Measurements from ENCODE around the gene CARD11.

The CARD11 gene

GRCh38 chr7:2920041-2920440 lies 123.6 kb downstream of the CARD11 start:
- in situ Hi-C loops (cut with HindIII; ENCODE audit: low pct_ligation_motif_present, low sequenced_read_pairs), result no loop called here
- no peak for DNase-seq
- Histone ChIP-seq H3K27me3 (replicated peaks) (peaks cover 2% of the 10 kb centered on the region), H3K4me3 (ENCODE audit: low read depth, low read length) (no peak overlapping the region), H3K27ac (no peak overlapping the region), H3K36me3 (replicated peaks) (no peaks in the 10 kb centered on the region)
- TF ChIP-seq CTCF (IDR thresholded peaks at IDR 0.05; ENCODE audit: low read depth, low read length, missing control alignments), result no peak

- peaks cover 2% of the 10 kb centered on the region for H3K27me3 ChIP-seq (replicated peaks)
- TF ChIP-seq CTCF (IDR thresholded peaks at IDR 0.05; ENCODE audit: low read depth, low read length, missing control alignments), result no peak
- no peak overlapping the region for H3K4me3 ChIP-seq (ENCODE audit: low read depth, low read length)
- no peak for DNase-seq
- H3K27ac ChIP-seq, result no peak overlapping the region
- H3K36me3 ChIP-seq (replicated peaks), result no peaks in the 10 kb centered on the region
- in situ Hi-C loops (cut with HindIII; ENCODE audit: low pct_ligation_motif_present, low sequenced_read_pairs), result no loop called here
Measured at GRCh38 chr7:2919256-2919655, 124.4 kb downstream of the CARD11 start.

- TF ChIP-seq CTCF (IDR thresholded peaks at IDR 0.05; ENCODE audit: low read depth, low read length, missing control alignments), result no peak
- Histone ChIP-seq H3K36me3 (replicated peaks) (no peaks in the 10 kb centered on the region), H3K27me3 (replicated peaks) (peaks cover 2% of the 10 kb centered on the region), H3K4me3 (ENCODE audit: low read depth, low read length) (no peak overlapping the region), H3K27ac (no peak overlapping the region)
- DNase-seq, result no peak
- in situ Hi-C loops (cut with HindIII; ENCODE audit: low pct_ligation_motif_present, low sequenced_read_pairs), result no loop called here
Measured at GRCh38 chr7:2918406-2918805, 125.3 kb downstream of the CARD11 start.

GRCh38 chr7:2915023-2915422 lies 128.6 kb downstream of the CARD11 start:
- H3K27me3 ChIP-seq (replicated peaks), result peaks cover 2% of the 10 kb centered on the region
- no peak overlapping the region for H3K4me3 ChIP-seq (ENCODE audit: low read depth, low read length)
- DNase-seq, result no peak
- no peaks in the 10 kb centered on the region for H3K36me3 ChIP-seq (replicated peaks)
- no peak overlapping the region for H3K27ac ChIP-seq
- in situ Hi-C loops (cut with HindIII; ENCODE audit: low pct_ligation_motif_present, low sequenced_read_pairs), result no loop called here
- TF ChIP-seq CTCF (IDR thresholded peaks at IDR 0.05; ENCODE audit: low read depth, low read length, missing control alignments), result no peak

- no peaks in the 10 kb centered on the region for H3K36me3 ChIP-seq (replicated peaks)
- in situ Hi-C loops (cut with HindIII; ENCODE audit: low pct_ligation_motif_present, low sequenced_read_pairs), result no loop called here
- H3K4me3 ChIP-seq (ENCODE audit: low read depth, low read length), result no peak overlapping the region
- no peak overlapping the region for H3K27ac ChIP-seq
- no peak for TF ChIP-seq CTCF (IDR thresholded peaks at IDR 0.05; ENCODE audit: low read depth, low read length, missing control alignments)
- peaks cover 2% of the 10 kb centered on the region for H3K27me3 ChIP-seq (replicated peaks)
- DNase-seq, result no peak
Measured at GRCh38 chr7:2913760-2914387, 129.8 kb downstream of the CARD11 start.

Data from brain microvascular endothelial cell (primary cell).